PFSK-1 (cell line): Measurements from ENCODE around the gene MEIOSIN.

Source experiments
- POLR2AphosphoS5 ChIP-seq: IDR thresholded peaks from 2 replicates; pipeline ENCODE4 v1.6.1; 2012; ENCODE audit warnings: low read depth, mild to moderate bottlenecking, control low read depth, low read length, moderate library complexity
- SIN3A ChIP-seq: IDR thresholded peaks from 2 replicates; pipeline ENCODE4 v1.6.1; 2012; ENCODE audit warnings: mild to moderate bottlenecking, low read length, moderate library complexity, borderline replicate concordance; ENCODE audit not compliant: insufficient read depth
- TAF1 ChIP-seq: IDR thresholded peaks from 2 replicates; pipeline ENCODE4 v1.6.1; 2012; ENCODE audit warnings: low read length, control low read depth, borderline replicate concordance; ENCODE audit not compliant: insufficient read depth
- TF ChIP-seq, protein P1 (sequence below), 2 experiments: IDR thresholded peaks; 2 replicates each; pipeline versions ENCODE4 v1.6.1 to v1.8.0; 2011 to 2012; ENCODE audit warnings: low read depth in 2 of 2, low read length in 2 of 2, control low read depth in 1 of 2, inconsistent platforms in 1 of 2, mild to moderate bottlenecking in 1 of 2, moderate library complexity in 1 of 2; ENCODE audit not compliant: insufficient read depth in 1 of 2

DNA sequence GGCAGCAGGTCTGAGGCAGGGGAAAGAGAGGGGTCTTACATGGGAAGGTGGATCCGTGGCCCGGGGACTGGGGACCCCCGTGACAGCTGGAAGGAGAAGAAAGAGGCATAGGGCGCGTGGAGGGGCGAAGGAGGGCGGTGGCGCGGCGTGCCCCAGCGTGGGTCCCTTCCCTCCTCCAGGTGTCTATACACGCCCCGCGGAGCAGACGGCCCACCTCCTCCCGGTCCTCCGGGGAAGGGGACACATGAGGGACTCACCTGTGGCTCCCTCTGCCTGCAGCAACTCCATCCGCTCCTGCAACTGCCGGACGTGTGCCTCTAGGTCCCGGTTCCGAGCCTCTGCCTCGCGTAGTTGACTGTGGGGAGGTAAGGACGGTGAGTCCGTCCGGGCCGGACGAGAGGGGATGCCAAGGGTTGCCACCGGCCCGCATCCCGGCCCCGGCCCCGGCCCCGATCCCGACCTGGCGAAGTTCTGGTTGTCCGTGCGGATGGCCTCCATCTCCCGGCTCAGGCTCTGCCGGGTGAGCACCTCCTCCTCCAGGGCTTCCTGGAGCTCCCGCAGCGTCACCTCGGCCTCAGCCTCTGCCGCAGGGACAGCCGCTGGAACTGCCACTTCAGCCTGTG, 38.2 kb downstream of the MEIOSIN start:
- no peak for TF ChIP-seq SIN3A
- TF ChIP-seq, protein P1, sequence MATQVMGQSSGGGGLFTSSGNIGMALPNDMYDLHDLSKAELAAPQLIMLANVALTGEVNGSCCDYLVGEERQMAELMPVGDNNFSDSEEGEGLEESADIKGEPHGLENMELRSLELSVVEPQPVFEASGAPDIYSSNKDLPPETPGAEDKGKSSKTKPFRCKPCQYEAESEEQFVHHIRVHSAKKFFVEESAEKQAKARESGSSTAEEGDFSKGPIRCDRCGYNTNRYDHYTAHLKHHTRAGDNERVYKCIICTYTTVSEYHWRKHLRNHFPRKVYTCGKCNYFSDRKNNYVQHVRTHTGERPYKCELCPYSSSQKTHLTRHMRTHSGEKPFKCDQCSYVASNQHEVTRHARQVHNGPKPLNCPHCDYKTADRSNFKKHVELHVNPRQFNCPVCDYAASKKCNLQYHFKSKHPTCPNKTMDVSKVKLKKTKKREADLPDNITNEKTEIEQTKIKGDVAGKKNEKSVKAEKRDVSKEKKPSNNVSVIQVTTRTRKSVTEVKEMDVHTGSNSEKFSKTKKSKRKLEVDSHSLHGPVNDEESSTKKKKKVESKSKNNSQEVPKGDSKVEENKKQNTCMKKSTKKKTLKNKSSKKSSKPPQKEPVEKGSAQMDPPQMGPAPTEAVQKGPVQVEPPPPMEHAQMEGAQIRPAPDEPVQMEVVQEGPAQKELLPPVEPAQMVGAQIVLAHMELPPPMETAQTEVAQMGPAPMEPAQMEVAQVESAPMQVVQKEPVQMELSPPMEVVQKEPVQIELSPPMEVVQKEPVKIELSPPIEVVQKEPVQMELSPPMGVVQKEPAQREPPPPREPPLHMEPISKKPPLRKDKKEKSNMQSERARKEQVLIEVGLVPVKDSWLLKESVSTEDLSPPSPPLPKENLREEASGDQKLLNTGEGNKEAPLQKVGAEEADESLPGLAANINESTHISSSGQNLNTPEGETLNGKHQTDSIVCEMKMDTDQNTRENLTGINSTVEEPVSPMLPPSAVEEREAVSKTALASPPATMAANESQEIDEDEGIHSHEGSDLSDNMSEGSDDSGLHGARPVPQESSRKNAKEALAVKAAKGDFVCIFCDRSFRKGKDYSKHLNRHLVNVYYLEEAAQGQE (IDR thresholded peaks at IDR 0.05; ENCODE audit: insufficient read depth in 1 of 2, low read depth in 2 of 2, low read length in 2 of 2) = no peak
- TF ChIP-seq POLR2AphosphoS5 = no peak; the same call in 1 of the 2 replicates
- TF ChIP-seq TAF1 = no peak
